H54 (cell line): ENCODE measurements around the gene ANTXR2.
"Not testable (repeated sequence)": the region's sequence is repeated elsewhere in the genome, so short reads cannot be mapped to it uniquely, and the experiment has no call there.

Source experiments
- DNase-seq: peaks from one replicate; pipeline ENCODE4 v3.0.0; 2011; ENCODE audit warnings: low spot score, mixed read lengths; ENCODE audit not compliant: insufficient read length
- FAIRE-seq: peaks from 3 replicates; lab custom pipeline; 2011; peaks lifted over from hg19 to GRCh38; lab: Jason Lieb, UNC
- POLR2A ChIP-seq: IDR thresholded peaks from 2 replicates; pipeline ENCODE4 v1.6.1; 2011; ENCODE audit warnings: low read depth, mild to moderate bottlenecking, low read length

Gene ANTXR2

GRCh38 chr4:80072744-80073472 is at the start of gene ANTXR2:
ANTXR2 (minus strand) TSS chr4:80073229; CDS start chr4:80072560, 669 bp downstream.
- FAIRE-seq: peak; percentile 76
- TF ChIP-seq POLR2A: peak; percentile 77
- peak; percentile 59 for DNase-seq

- not testable (repeated sequence) for FAIRE-seq, DNase-seq
These were observed 48.8 kb upstream of the ANTXR2 start for GRCh38 chr4:80121815-80122214.

GRCh38 chr4:80119620-80120019 is 46.6 kb upstream of the ANTXR2 start:
- not testable (repeated sequence) for FAIRE-seq, DNase-seq

- FAIRE-seq: no peak
- no peak for TF ChIP-seq POLR2A
These were observed 43.5 kb upstream of the ANTXR2 start for GRCh38 chr4:80116516-80116915.

GRCh38 chr4:80115368-80116181 is 42.5 kb upstream of the ANTXR2 start:
- DNase-seq (no peak), FAIRE-seq (no peak)
- no peak for TF ChIP-seq POLR2A

More at GRCh38 chr4:80116516-80116915, 43.5 kb upstream of the ANTXR2 start:
- DNase-seq: no peak

GRCh38 chr4:80114732-80115265 is 41.8 kb upstream of the ANTXR2 start:
- TF ChIP-seq POLR2A: no peak
- DNase-seq: no peak
- no peak for FAIRE-seq

- no peak for DNase-seq
- no peak for FAIRE-seq
- no peak for TF ChIP-seq POLR2A
These were observed 40.6 kb upstream of the ANTXR2 start for GRCh38 chr4:80113615-80114014.

GRCh38 chr4:80112236-80112635 is 39.2 kb upstream of the ANTXR2 start:
- TF ChIP-seq POLR2A: no peak
- DNase-seq (no peak), FAIRE-seq (no peak)

GRCh38 chr4:80111276-80111675 is 38.2 kb upstream of the ANTXR2 start:
- no peak for TF ChIP-seq POLR2A
- FAIRE-seq: no peak
- no peak for DNase-seq

GRCh38 chr4:80107374-80107773 is 34.3 kb upstream of the ANTXR2 start:
- FAIRE-seq (no peak), DNase-seq (no peak)
- no peak for TF ChIP-seq POLR2A

GRCh38 chr4:80104927-80105326 is 31.9 kb upstream of the ANTXR2 start:
- FAIRE-seq (no peak), DNase-seq (no peak)
- TF ChIP-seq POLR2A: no peak

- DNase-seq (no peak), FAIRE-seq (no peak)
- no peak for TF ChIP-seq POLR2A
These were observed 30.6 kb upstream of the ANTXR2 start for GRCh38 chr4:80103629-80104028.

GRCh38 chr4:80101792-80102116 is 28.7 kb upstream of the ANTXR2 start:
- FAIRE-seq (no peak), DNase-seq (no peak)
- no peak for TF ChIP-seq POLR2A

- TF ChIP-seq POLR2A: no peak
- no peak for FAIRE-seq
- DNase-seq: no peak
These were observed 28.2 kb upstream of the ANTXR2 start for GRCh38 chr4:80101071-80101791.
